Measurements from ENCODE around the gene HPRT1.

HPRT1 gene

DNA sequence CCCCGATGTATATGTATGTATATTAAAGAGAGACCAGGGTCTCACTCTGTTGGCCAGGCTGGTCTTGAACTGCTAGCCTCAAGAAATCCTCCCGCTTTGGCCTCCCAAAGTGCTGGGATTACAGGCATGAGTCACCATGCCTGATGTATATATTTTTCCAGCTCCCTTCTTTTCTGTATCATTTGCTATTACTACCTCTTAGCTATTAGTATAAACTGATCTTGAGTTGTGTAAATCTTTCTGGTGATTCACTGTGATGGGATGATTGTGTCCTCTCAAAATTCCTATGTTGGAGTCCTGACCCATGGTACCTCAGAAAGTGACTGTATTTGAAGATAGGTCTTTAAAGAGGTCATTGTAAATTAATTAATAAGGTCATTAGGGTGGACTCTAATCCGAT lies 53.1 kb downstream of the HPRT1 start:
- H3K4me3 ChIP-seq (ENCODE audit: low read length): no peak overlapping the region
- no peak for TF ChIP-seq ZNF274 (IDR thresholded peaks at IDR 0.05; ENCODE audit: low read depth, low read length)

DNA sequence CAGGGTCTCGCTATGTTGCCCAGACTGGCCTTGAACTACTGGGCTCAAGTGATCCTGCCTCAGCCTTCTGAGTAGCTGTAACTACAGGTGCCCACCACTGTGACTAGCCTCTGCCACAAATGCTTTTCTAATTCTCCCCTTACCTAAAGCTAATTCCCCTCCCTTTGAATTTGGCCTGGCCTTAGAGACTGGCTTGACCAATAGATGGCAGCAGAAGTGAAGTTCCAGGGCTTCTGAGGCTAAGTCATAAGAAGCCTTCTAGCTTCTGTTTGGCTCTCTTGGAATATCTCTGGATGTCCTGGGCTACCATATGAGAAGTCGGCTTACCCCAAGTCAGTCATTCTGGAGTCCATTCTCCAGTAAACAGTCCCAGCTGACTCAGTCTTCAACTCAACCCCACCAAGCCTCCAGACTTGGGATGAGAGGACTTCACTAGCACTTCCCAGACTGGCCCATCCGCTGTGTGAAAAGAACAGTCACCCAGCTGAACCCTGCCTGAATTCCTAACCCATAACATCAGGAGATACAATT lies 61.0 kb downstream of the HPRT1 start:
- TF ChIP-seq ZNF274 (IDR thresholded peaks at IDR 0.05; ENCODE audit: low read depth, low read length): no peak

DNA sequence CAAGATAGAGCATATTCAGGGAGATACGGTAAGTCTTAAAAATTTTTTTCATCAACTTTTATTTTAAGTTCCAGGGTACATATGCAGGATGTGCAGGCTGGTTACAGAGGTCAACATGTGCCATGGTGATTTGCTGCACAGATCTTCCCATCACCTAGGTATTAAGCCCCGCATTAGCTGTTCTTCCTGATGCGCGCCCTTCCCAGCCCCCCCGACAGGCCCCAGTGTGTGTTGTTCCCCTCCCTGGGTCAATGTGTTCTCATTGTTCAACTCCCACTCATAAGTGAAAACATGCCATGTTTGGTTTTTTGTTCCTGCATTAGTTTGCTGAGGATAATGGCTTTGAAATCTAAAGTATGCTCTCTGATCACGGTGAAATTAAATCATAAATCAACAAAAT lies 64.2 kb downstream of the HPRT1 start:
- no peak overlapping the region for H3K4me3 ChIP-seq (ENCODE audit: low read length)
- no peak for TF ChIP-seq ZNF274 (IDR thresholded peaks at IDR 0.05; ENCODE audit: low read depth, low read length)

More for the DNA sequence above, 61.0 kb downstream of the HPRT1 start:
- no peak overlapping the region for H3K4me3 ChIP-seq (ENCODE audit: low read length)

DNA sequence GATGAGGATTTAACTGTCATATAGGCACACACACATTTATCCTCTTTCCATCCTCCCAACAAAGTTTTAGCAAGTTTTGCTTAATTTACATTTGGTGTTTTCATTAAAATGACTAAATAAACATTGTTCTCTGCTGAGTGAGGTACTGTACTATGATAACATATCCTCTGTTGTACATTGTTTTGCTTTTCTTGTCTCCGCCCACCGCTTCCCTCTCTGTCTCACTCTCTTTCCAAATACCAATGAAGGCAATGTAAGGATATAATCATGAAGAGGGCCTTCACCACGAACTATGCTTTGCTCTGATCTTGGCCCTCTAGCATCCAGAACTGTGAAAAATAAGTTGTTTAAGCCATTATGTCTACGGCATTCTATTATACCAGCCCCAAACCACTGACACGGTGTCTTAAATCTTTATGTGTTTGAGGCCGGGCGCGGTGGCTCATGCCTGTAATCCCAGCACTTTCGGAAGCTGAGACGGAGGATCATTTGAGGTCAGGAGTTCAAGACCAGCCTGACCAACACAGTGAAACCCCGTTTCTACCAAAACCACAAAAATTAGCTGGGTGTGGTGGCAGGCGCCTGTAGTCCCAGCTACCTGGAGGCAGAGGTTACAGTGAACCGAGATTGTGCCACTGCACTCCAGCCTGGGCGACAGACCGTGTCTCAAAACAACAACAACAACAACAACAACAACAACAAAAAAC lies 65.3 kb downstream of the HPRT1 start:
- no peak for TF ChIP-seq ZNF274 (IDR thresholded peaks at IDR 0.05; ENCODE audit: low read depth, low read length)
- no peak overlapping the region for H3K4me3 ChIP-seq (ENCODE audit: low read length)

DNA sequence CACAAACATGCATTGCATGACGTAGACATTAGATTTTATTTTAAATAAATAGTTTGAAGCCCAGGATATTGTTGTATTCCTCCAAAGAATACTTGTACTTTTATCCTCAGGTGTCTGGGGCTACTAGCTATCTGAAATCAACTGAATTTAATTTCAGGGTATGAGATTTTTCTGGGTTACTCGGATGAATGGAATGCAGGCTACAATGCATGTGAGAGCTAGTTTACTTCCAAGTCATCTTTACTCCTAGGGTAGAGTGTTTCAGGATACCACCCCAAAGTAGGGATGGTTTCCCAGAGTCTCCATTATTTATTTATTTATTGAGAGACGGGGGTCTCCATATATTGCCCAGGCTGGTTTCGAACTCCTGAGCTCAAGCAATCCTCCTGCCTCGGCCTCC lies 66.4 kb downstream of the HPRT1 start:
- no peak for TF ChIP-seq ZNF274 (IDR thresholded peaks at IDR 0.05; ENCODE audit: low read depth, low read length)
- H3K4me3 ChIP-seq (ENCODE audit: low read length): no peak overlapping the region

DNA sequence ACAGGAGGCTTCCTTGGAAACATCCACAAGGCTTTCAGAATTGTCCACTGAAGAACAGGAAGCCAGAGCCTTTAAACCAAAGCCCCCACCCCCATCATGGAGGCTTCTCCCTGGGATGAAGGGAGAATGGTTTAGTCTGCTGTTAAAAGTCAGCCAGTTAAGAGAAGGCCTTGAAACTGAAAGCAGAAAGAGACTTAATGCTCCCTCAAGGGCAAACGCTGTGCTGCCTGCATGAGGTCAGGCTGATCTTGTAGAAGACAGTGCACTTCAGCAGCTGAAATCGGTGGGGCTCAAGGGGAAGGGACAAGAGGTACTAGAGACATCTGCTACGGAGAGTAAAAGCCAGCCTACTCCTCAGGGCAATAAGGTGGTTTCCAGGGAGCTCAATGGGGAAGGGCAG lies 69.0 kb downstream of the HPRT1 start:
- H3K4me3 ChIP-seq (ENCODE audit: low read length): no peak overlapping the region
- no peak for TF ChIP-seq ZNF274 (IDR thresholded peaks at IDR 0.05; ENCODE audit: low read depth, low read length)

DNA sequence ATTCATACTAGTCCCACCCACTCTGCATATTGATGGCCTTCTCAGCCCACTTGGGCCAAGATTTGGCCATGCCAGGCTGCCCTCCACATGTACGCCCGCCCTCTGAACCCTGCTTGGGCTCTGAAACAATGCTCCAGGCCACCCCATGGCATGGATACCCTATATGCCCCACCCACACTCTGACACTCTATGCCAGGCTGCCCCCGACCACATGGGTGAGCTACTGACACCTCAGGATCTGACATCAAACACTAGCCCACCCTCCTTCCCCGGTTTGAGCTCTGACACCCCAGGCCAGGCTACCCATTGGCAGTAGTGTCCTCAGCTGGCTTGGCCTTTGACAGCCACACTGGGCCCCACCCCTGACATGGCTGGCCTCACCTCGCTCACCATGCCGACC lies 69.5 kb downstream of the HPRT1 start:
- TF ChIP-seq ZNF274 (IDR thresholded peaks at IDR 0.05; ENCODE audit: low read depth, low read length): no peak
- no peak overlapping the region for H3K4me3 ChIP-seq (ENCODE audit: low read length)

DNA sequence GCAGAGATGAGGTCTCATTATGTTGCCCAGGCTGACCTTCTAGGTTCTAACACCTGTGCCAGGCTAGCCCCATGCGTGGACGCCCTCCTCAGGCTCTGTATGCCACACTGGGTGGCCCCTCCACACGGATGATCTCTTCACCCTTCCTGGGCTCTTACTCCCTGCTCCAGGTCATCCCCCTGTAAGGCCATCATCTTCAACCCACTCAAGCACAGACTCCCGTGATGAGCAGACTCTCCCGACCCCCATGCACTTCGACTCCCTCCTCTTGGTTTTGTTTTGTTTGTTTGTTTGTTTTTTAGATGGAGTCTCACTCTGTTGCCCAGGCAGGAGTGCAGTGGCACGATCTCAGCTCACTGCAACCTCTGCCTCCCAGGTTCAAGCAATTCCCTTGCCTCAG lies 70.9 kb downstream of the HPRT1 start:
- no peak for TF ChIP-seq ZNF274 (IDR thresholded peaks at IDR 0.05; ENCODE audit: low read depth, low read length)
- no peak overlapping the region for H3K4me3 ChIP-seq (ENCODE audit: low read length)

DNA sequence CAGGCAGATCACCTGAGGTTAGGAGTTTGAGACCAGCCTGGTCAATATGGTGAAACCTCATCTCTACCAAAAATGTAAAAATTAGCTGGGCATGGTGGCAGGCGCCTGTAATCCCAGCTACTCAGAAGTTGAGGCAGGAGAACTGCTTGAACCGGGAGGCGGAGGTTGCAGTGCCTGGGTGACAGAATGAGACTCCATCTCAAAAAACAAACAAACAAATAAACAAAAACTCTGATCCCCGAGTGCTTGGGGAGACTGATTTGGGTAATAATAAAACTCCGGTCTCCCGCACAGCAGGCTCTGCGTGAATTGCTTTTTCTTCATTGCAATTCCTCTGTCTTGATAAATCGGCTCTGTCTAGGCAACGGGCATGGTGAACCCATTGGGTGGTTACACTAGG lies 73.4 kb downstream of the HPRT1 start:
- no peak for TF ChIP-seq ZNF274 (IDR thresholded peaks at IDR 0.05; ENCODE audit: low read depth, low read length)
- no peak overlapping the region for H3K4me3 ChIP-seq (ENCODE audit: low read length)

DNA sequence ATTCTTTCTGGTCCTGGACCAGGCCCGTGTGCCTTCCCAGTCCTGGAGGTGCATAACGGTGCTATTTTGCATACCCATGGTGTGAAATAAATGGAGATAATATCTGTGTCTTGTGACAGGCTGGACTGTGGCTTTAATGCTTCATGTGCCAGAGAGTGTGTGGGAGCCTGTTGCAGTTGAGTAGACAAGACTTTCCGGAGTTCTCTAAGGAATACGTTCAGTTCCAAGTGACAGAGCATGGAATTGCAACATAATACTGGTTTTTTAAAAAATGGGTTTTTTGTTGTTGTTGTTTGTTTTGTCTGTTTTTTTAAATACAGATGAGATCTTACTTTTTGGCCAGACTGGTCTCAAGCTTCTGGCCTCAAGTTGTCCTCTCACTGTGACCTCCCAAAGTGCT lies 74.0 kb downstream of the HPRT1 start:
- TF ChIP-seq ZNF274 (IDR thresholded peaks at IDR 0.05; ENCODE audit: low read depth, low read length): no peak

DNA sequence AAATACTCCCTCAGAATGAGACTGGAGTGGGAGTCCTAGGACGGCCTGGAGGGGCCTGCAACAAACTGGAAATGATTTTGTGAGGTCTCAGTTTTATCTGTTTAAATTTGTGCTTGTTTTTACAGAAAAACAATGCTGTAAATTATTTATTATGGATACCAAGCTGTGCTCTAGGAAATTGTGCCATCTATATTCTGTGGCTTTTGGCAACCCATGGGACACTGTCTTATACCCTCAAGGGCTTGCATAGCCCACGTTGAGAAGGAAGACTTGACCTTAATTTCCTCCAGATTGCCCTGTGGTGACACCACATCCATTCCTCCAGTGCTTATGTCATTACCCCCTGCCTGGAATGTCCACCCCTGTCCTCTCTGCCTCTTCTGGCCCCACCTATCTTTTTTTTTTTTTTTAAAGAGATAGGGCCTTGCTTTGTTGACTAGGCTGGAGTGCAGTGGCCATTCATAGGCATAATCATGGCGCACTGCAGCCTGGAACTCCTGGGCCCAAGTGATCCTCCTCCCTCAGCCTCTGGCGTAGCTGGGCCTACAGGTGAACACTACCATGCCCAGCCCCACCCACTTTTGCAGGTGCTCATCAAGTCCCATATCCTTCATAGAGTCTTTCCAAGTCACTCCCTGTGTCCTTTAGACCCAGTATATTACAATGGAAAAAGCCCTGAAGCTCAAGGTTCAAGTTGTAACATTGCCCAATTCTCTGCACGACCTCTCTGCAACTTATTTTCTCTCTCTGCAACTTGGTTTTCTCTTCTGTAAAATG lies 77.4 kb downstream of the HPRT1 start:
- no peak for TF ChIP-seq ZNF274 (IDR thresholded peaks at IDR 0.05; ENCODE audit: low read depth, low read length)
- no peak overlapping the region for H3K4me3 ChIP-seq (ENCODE audit: low read length)

More for the DNA sequence above, 74.0 kb downstream of the HPRT1 start:
- H3K4me3 ChIP-seq (ENCODE audit: low read length): no peak overlapping the region

DNA sequence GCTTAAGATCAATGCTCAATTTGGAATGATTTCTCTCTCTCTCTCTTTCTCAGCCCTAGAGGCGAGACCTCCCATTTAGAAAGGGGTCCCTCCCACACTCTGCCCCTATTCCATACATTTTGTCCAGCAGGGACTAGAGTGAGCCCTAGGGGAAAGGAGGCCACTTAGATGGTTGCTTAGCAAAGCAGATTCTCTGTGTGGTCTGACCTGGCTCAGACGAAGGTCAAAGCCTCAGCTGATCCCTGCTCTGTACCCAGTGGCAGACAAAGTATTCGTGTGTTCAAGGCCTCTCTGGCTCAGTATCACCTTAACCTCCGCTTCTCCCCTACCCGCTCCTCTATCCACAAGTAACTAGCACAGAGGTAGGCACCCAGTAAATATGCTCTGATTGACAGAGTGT lies 78.4 kb downstream of the HPRT1 start:
- TF ChIP-seq ZNF274 (IDR thresholded peaks at IDR 0.05; ENCODE audit: low read depth, low read length): no peak
- no peak overlapping the region for H3K4me3 ChIP-seq (ENCODE audit: low read length)

DNA sequence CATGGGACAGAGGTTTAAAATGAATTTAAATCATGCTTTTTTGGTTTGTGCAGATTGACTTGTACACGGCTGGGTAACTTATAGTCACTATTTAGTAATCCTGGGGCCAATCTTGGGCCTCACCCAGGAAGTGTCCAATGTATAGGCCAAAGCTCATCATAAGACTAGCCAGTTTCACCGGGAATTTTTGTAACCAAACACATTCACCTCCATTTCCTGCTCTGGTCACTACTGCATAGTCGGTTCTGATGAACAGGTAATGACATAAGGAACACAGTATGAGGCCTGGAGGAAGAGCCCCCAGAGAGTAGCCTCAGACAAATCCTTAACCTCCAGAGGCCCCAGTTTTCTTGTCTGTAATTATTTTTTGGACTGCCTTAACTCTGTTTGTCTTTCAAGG lies 81.9 kb downstream of the HPRT1 start:
- TF ChIP-seq ZNF274 (IDR thresholded peaks at IDR 0.05; ENCODE audit: low read depth, low read length): no peak

DNA sequence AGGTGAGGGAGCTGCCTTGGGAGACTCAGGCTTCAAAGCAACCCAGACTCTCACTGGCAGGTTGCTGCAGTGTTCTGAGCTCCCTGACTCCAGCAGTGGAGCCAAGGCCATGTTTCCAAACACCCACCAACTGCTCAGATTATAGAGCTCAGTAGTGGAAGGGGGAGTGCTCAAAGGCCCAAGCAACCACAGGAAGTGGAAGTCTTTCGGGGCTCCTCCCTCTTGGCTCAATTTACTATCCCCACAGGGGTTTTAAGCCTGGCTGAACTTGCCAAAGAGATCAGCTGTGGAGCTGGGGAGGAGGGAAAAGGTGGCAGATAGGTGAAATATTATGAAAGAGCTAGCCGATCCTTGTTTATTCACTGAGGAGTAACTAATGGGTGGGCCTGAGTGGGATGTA lies 82.5 kb downstream of the HPRT1 start:
- H3K4me3 ChIP-seq (ENCODE audit: low read length): no peak overlapping the region
- TF ChIP-seq ZNF274 (IDR thresholded peaks at IDR 0.05; ENCODE audit: low read depth, low read length): no peak

More for the DNA sequence above, 81.9 kb downstream of the HPRT1 start:
- no peak overlapping the region for H3K4me3 ChIP-seq (ENCODE audit: low read length)

DNA sequence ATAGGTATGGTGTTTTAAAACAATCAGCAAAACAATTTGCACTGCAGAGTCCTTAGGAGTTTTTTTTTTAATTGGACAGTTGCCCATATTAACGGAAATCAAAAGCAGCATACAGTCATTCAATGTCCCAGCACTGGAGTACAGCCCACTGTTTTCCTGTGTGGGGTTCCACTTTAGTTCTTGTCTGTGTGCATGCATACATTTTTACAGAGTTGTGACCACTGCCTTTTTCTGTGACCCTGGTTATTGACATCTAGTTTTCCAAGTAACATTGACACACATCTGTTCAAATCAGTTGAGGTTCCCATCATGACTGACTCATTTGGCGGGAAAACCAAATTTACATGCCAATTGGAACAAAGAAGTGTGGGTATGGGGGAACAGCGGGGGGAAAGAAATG lies 83.3 kb downstream of the HPRT1 start:
- TF ChIP-seq ZNF274 (IDR thresholded peaks at IDR 0.05; ENCODE audit: low read depth, low read length): no peak

More for the DNA sequence above, 83.3 kb downstream of the HPRT1 start:
- H3K4me3 ChIP-seq (ENCODE audit: low read length): no peak overlapping the region

All from GM08714 (cell line).